Fibroblast of skin of left biceps (primary cell): ENCODE data around the gene ARHGAP44.
A peak's percentile ranks its signal among the peaks of the same experiment; 100 is the strongest.
"Not testable (repeated sequence)": the region's sequence is repeated elsewhere in the genome, so short reads cannot be mapped to it uniquely, and the experiment has no call there.

Experiments
- DNase-seq, 2 experiments: peaks; one replicate each; pipeline ENCODE4 v3.0.0-alpha.2; 2013; ENCODE audit warnings: low read depth in 2 of 2

ARHGAP44 gene

DNA sequence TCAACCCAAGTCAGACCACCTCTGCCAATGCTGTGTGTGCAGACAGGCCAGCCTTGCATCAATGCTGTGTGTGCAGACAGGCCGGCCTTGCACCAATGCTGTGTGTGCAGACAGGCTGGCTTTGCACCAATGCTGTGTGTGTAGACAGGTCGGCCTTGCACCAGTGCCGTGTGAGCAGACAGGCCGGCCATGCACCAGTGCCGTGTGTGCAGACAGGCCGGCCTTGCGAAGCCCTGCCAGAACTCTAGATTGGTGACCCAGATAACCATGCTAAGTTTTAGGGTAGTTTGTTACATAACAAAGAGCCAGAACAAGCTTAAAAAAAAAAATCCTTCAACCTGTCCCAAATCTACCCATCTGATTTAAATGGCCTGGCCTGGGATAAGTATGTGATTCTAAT, 174.2 kb downstream of the ARHGAP44 start:
- no peak for DNase-seq

DNA sequence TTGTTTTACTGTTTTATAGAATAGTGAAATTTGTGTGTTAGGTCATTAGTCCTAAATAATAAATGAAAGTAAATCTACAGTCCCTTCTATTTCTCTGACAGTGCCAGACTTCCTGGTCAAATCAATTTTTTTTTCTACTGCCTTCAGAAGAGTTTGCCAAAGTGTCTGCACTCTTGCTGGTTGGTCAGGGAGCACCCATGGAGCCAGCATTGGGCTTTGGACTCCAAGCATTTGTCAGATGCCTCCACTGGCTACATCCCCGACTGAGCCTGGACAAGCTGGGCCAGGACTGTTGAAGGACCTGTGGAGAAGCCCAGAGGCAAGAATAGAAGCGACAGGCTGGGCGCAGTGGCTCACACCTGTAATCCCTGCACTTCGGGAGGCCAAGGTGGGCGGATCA, 174.9 kb downstream of the ARHGAP44 start:
- DNase-seq = no peak

DNA sequence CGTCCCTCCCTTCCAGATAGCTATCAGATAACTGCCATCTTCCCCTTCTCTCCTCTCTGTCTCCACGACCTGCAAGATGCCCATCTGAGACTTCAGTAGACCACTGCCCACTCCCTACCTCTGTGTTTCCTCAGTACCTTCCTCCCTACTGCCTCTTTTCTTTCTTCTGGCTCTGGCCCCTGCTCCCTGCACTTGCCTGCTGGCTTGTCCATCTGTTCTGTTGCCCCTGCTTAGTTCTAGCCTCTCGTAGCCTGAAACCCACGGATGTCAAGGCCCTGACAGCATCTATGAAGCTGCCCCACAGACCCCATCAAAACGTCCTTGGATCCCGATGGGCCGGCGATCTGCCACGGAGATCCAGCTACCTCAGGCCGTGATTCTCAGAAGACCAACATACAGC, 175.5 kb downstream of the ARHGAP44 start:
- no peak for DNase-seq

DNA sequence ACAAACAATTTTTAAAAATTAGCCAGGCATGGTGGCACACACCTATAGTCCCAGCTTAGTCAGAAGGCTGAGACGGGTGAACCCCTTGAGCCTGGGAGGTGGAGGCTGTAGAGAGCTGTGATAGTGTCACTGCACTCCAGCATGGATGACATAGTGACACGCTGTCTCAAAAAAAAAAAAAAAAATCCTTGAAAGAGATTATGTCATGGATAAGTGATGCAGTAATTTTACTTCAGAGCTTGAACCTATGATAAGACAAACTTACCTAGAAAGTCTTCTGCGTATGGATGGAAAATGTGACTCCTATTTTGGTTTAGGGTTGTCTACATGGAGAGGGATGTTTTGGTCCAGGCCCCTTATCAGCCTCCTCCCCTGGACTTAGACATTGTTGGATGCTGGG, 176.7 kb downstream of the ARHGAP44 start:
- no peak for DNase-seq

DNA sequence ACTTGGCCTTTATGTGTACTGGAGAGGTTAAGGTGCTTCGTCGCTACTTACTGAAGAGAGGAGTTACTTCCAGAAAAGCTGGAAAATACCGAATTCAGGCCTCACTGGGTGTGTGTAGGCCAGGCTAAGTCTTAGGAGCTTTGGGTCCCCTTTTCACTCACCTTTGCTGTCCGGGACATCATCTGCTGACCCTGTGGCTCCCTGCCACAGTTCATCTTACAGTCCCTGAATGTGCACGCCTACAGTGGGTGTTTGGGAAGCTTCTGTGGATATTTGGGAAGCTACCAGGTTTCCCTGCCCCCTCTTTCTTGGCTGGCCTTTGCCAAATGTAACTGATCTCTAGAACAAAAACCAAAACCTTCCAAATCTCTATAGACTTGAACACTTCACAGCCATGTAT, 177.1 kb downstream of the ARHGAP44 start:
- DNase-seq = no peak

DNA sequence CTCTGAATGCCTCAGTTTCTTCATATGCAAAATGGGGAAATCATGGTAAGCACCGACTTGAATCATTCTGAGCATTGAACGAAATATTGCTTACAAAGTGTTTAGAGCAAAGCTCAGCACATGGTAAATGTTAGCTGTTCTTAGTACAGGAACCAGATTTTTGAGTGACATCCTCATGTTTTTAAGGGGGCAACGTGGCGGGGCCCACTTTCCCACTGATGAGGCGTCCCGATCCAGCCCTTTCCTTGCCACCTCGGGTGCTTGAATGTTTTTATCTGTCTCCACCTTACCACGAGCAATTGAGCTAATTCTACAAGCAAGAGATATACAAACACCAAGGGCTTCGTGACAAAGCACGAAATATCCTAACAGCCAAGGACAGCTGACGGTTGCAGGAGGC, 178.7 kb downstream of the ARHGAP44 start:
- no peak for DNase-seq

DNA sequence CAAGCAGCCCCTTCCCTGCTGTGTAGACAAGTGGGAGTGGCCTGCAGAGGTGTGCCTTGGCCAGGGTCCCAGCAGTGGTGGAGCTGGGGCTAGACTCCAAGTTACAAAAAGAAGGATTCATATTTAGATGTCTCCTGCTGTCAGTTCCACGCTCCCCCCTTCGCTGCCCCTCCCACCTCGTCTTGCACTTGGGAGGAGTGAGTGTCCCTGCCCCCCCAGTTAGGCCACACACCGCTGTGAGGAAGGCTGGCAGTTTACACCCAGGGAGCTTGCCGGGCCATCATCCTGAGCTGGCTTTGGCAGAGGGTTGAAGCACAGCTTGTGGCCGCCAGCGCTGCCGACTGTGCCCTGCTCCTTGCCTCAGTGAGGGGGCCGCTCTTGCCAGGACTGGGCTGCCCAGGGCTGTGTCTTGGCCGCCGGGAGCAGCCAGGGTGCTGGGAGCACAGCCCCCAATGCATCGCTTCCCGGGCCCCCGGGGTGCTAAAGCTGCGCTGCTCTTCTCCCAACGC, 184.3 kb downstream of the ARHGAP44 start:
- DNase-seq = no peak

DNA sequence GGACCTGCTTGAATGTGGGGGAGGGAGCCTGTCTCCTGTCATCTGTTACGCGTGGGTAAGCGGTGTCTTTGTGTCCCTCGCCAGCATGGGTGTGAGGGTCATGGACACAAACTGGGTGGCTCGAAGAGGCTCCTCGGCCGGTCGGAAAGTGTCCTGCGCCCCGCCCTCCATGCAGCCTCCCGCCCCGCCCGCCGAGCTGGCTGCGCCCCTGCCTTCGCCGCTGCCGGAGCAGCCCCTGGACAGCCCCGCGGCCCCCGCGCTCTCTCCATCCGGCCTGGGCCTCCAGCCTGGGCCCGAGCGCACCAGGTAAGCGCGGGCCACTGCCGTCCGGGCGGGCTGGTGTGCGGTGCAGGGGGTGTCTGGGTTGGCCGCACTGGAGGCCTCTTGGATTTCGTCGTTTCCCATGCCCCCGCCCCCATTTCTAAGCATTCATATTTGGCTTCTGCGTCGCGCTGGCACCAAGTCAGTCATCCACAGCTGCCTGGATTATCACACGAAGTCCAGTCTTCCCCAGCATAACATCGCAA, 184.8 kb downstream of the ARHGAP44 start:
- DNase-seq = no peak

DNA sequence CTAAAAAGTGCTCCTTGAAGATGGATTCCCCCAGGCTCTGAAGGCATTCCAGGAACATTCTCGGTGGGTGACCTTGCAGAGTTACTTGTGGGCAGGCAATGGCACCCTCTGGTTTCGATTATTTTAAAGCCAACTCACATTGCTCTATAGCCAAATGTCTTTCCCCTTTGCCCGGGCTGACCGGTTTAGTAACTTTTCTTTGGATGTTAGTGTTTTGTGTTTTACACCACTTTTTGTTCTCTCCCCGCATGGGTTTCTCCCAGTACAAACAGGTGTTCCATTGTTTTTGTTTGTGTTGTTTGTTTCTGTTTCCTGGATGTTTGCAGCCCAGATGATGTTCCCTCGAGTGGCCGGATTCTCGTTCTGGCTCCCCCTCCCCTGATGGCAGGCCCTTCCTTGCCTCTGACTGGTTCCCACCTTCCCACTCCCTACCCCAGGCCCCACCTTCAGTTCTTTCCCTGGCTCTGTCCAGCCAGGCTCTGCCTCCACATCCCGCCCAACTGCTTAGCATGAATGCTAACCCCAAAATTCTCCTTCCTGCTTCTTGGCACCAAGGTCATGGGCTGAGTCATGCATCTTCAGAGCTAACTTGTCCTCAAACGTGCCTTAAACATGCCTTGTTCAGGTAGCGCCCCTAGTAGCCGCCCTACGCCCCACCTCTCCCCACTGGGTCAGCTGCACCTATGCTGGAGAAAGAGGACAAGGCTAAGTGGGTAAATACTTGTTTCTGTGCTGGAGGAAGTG, 187.9 kb downstream of the ARHGAP44 start:
- no peak for DNase-seq

DNA sequence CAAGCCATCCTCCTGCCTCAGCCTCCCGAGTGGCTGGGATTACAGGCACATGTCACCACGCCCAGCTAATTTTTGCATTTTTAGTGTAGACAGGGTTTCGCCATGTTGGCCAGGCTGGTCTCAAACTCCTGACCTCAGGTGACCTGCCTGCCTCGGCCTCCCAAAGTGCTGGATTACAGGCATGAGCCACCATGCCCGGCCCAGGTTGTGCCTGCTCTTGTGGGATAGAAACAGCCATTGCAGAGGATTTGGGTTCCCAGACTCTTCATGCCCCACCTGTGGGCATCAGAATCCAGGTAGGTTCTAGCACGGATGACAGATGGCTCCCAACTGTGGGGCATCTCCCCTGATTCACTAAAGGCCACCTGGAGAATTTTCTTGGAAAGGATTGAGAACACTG, 189.5 kb downstream of the ARHGAP44 start:
- not testable (repeated sequence) for DNase-seq

DNA sequence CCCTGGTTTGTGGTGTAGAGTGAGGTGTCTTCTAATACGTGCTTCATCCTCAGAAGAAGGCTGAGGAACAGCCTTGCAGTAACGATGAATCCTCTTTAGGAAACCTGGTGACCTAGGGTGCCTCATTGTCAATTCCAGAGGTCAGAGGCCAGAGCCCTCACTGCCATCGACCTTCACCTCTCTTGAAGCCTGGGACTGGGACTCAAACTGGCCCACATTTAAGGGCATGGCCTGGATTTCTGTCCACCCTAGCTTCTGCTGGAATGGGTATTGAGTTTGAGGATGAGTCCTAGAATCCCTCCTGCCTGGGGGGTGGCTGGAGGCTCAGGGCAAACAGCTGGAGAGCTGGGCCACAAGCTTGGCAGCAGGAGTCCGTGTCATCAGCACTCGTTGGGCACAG, 189.9 kb downstream of the ARHGAP44 start:
- DNase-seq = no peak

DNA sequence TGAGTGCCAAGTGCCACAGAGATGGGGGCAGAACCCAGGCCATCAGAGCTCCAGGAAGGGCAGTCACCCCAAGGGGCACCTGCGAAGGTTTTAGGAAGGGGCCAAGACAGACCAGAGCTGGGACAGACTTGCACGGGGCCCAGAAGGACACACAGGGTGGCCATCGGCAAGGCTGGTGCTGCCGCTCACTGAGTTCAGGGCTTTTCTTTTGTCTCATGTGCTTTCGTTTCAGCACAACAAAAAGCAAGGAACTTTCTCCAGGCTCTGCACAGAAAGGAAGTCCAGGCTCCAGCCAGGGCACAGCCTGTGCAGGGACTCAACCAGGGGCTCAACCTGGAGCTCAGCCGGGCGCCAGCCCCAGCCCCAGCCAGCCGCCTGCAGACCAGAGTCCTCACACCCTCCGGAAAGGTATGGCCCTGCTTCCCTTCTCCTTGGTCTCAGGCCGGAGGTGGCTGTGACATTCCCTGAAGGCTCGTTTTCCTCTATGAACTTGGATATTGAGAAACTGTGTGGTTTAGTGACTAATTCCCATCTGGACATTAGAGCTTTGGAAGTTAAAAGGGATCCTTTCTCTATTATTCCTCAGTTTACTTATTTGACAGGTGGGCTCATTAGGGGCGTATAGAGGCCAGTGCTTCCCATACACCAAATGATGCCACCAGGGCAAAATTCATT, 190.7 kb downstream of the ARHGAP44 start:
- no peak for DNase-seq

DNA sequence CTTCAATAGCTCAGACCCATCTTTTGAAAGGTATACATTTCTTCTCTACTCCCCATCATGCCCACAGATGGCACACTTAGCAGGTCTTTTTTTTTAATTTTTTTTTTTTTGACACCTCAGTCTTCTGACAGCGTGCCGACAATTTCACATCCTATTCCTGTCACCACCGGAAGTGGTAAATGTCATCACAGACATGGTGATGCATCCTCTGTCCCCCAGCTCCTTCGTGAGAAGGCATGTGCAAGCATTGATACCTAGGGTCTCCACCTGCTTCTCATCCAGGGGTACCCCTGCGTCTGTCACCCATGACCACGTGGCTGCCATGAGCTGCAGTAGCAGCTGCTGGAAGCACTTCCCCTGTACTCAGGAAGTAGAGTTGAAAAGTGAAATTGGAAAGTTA, 192.9 kb downstream of the ARHGAP44 start:
- DNase-seq = no peak

DNA sequence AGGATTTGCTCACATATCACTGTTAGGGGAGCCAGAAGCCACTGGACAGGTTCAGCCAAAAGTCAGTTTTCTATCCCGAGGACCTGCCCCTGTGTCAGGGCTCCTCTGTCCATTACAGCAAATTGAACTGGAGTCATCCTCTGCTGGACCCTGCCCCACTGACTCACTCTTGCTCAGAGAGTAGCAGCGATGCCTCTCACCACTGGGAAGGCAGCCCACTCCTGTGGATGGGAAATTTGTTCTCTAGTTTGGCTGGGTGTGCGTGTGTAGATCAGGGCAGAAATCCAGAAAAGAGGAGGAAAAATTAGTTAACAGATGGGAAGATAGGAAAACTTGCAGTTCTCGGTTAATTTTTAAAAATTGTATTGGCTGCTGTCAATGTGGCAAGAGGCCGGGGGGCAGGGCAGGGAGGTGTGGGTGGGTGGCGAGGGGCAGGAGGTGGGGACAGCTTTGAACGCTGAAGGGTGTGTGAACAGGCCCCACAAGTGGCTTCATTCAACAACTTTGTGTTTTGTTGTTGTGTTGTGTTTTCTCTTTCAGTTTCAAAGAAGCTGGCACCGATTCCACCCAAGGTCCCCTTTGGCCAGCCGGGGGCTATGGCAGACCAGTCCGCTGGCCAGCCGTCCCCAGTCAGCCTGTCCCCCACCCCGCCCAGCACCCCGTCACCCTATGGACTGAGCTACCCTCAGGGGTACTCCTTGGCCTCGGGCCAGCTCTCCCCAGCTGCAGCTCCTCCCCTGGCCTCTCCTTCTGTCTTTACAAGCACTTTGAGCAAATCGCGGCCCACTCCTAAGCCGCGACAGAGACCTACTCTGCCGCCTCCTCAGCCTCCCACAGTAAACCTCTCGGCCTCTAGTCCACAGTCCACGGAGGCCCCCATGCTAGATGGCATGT, 194.9 kb downstream of the ARHGAP44 start:
- peak; percentile 71 to 76 for DNase-seq

DNA sequence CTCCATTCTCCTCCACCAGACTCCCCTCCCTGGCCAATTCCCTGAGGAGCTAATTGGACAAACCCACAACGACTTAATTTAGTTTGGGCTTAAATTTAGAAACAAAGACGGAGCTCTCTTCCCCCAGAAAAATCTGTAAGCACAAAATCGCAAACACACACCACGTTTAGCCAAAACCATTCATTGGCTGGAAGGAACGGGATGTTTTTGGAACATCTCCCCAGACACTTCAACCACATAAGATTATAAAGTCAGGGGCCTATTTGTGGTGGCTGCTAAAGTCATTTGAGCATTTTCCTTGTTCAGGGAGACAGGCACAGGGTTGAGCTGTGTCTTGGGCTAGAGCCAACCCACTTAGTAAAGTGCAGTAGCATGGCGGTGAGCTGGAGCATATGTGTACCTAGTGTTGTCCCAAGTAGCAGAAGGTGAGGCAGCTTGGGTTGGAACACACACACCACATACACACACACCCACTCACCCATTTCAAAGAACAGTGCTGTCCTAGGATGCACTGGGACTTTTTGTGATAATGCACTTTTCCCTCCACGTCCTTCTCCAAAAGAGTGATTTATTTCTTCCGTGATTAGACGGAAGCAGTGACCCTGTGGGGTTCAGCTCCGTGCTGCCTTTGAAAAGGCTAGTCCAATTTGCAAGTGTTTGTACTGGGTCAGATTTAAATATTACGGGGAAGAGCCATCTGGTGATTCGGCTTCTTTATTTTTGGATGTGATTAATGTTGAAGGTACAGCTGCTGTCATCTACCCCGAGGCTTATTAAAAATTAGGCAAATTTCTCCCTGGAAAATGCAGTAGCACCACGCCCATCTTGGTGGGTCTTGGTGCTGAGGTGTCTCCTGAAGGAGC, 196.4 kb downstream of the ARHGAP44 start:
- peak in 1 of 2 experiments; percentile 15 for DNase-seq

DNA sequence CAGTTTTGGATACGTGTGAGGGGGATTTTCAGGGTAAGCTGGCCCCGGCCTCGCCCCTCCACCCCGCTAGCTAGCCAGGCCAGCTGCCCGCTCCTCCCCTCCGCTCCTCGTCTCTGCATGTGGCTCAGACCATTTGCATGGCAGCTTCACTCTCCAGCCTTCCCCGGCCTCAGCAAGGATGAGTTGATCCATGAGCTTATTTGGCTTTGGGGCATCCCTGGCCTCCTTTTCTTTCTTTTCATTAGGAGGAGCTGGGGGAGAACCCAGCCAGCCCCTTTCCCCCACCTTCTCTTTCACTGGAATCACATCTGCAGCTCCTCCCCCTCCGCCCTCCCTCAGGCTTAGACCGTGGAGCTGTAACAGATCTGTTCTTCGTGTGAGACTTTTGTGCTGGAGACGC, 197.8 kb downstream of the ARHGAP44 start:
- no peak for DNase-seq

DNA sequence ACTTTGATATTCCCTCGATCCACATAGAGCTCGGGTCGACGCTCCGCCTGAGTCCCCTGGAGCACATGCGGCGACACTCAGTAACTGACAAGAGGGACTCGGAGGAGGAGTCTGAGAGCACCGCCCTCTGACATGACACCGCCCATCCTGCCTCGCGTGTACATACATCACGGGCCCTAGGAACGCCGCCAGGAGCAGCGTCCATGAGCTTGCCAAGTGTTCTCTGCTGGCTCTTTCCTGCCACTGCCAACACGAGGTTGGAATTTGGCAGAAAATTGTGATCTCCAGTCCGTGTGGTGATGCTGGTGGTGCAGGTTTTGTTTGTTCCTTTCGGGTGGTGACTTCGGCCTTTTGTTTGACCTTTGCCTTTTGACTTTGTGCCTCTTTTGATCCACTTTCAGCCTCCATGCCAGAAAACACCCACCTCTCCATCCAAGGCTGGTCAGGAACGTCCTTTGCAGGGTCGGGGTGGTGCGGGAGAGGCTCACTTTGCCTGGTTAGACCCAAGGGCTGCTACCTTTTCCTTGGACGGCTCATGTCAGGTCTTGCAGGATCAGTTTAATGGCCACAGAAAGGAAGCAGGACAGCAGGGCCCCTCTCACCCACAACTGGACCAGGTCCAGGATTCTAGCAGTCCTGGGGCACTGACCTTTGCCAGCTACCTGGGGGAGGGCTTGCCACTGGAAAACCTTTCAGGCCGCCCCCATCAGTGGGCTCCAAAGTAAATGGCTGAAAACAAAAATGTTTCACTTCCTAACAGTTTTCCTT, 200.9 kb downstream of the ARHGAP44 start:
- DNase-seq = no peak

DNA sequence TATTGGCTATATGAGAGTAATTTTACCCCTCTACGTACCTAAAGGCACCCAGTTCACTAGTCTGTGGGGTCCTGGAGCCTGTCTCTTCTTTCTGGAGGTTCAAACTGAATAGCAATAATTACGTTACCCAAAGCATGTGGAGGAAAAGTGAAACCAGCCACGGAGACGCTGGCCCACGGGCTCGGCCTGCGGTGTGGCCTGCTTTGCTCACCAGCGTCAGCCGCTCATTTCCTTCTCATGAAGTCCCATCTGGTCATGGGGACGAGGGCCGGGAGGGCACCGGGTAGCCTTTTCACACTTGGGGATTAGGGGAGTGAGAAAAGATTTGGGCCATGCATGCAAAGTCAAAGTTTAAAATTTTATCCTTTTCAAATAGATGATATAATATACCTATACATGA, 201.6 kb downstream of the ARHGAP44 start:
- no peak for DNase-seq

DNA sequence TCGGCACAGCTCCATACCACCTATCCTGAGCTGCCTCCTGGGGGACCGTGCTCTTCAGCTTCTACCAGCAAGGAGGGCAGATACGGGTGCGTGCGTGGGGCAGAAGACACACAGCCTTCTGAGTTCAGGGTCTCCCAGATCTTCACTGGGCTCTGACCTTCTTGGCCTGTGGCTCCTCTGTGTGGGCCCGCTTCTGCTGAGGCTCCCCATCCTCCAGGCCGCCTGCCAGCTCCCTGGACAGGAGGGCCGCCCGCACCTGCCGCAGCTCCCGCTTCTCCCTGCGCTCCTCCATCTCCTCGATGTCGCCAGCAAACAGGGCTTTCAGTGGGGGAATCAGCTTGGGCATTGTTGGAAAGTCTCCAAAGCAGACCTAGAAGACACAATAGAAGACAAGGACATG, 203.4 kb downstream of the ARHGAP44 start:
- DNase-seq = no peak

DNA sequence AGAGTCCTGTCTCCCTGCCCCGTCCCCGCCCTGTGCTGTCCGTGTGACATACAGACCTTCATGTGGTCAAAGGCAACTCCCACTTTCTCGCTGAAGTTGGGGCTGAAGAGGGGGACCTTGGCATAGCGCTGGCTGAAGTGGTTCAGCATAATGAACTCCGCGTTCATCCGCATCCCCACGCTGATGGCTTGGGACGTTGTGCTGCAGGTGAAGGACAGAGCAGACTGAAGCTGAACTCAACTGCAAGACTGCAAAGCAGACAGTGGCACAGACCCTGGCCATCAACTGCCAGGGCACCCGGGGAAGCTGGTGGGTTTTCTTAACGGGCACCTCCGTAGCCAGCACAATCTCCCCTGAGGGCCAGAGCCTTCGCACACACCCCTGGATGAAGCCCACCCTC, 204.3 kb downstream of the ARHGAP44 start:
- no peak for DNase-seq
